B cell (primary cell): ENCODE measurements around the gene CFAP20DC. TPM values are rescaled to one million over a fixed set of nuclear protein-coding genes. Genes with fewer than 3 reads are reported as not detected.

Experiments used
- ATAC-seq: fragments of 200-7000 bp; cut with Tn5 transposase; one replicate; pipeline ENCODE4 v1.10.0; 2021; ENCODE audit warnings: low read depth, mild to moderate bottlenecking, moderate number of reproducible peaks, moderate library complexity
- CTCF ChIA-PET: fragments of 350-600 bp; sonication (Branson Sonifier 250); formaldehyde crosslinking; loops from one replicate; lab custom pipeline; 2021; ENCODE audit warnings: antibody characterized with exemption, inconsistent platforms; lab: Charles Lee
- POLR2A ChIA-PET: fragments of 350-600 bp; sonication (Branson Sonifier 250); formaldehyde crosslinking; loops from one replicate; lab custom pipeline; 2021; ENCODE audit warnings: antibody characterized with exemption; lab: Charles Lee
- DNase-seq: peaks from one replicate; pipeline ENCODE4 v3.0.0; 2013
- H2AFZ ChIP-seq: 2 replicates; pipeline ENCODE4 v1.6.1; 2012; ENCODE audit warnings: mild to moderate bottlenecking, low read depth, low read length; ENCODE audit not compliant: insufficient read depth, poor library complexity, severe bottlenecking
- H3K27ac ChIP-seq, 2 donors: 1 replicate in 1 of 2; 2 replicates in 1 of 2; pipeline ENCODE4 v1.5.1; 2012 to 2013; ENCODE audit warnings: low read length in 2 of 2, mild to moderate bottlenecking in 2 of 2, moderate library complexity in 1 of 2
- H3K27me3 ChIP-seq, 4 experiments: fragments of 200-600 bp in 1 of 4; sonication (generic) in 1 of 4; replicated peaks in 1 of 4; 1 replicate in 2 of 4; 2 replicates in 2 of 4; pipeline versions ENCODE4 v1.6.1 to v1.7.0; 2013 to 2016; ENCODE audit warnings: low read length in 3 of 4, mild to moderate bottlenecking in 2 of 4, mixed read lengths in 1 of 4, moderate library complexity in 1 of 4; ENCODE audit not compliant: insufficient read depth in 4 of 4, control insufficient read depth in 3 of 4; ENCODE audit errors: control extremely low read depth in 1 of 4
- H3K36me3 ChIP-seq, 2 experiments: replicated peaks in 1 of 2; 1 replicate in 1 of 2; 2 replicates in 1 of 2; pipeline versions ENCODE4 v1.6.1 to v1.7.1; 2013; ENCODE audit warnings: low read length in 1 of 2; ENCODE audit not compliant: insufficient read depth in 2 of 2, control insufficient read depth in 1 of 2; ENCODE audit errors: control extremely low read depth in 1 of 2, extremely low read depth in 1 of 2
- H3K4me1 ChIP-seq, 2 donors: fragments of 200-600 bp in 1 of 2; sonication (generic) in 1 of 2; 1 replicate in 1 of 2; 2 replicates in 1 of 2; pipeline versions ENCODE4 v1.5.1 to v1.6.1; 2013 to 2017; ENCODE audit warnings: low read length in 2 of 2; ENCODE audit not compliant: control insufficient read depth in 2 of 2, insufficient read depth in 2 of 2
- H3K4me2 ChIP-seq: replicated peaks from 2 replicates; pipeline ENCODE3; 2012; ENCODE audit warnings: mild to moderate bottlenecking, low read depth, low read length; ENCODE audit not compliant: poor library complexity, severe bottlenecking
- H3K4me3 ChIP-seq, 5 experiments: fragments of 200-600 bp in 1 of 5; sonication (generic) in 1 of 5; 1 replicate in 3 of 5; 2 replicates in 2 of 5; pipeline versions ENCODE4 v1.5.1 to v1.7.0; 2011 to 2016; ENCODE audit warnings: low read length in 4 of 5, mild to moderate bottlenecking in 4 of 5, low read depth in 2 of 5, control low read depth in 1 of 5, moderate library complexity in 1 of 5; ENCODE audit not compliant: insufficient read depth in 1 of 5; ENCODE audit errors: control extremely low read depth in 1 of 5, extremely low read depth in 1 of 5
- H3K79me2 ChIP-seq: fragments of 200-600 bp; sonication (generic); one replicate; pipeline ENCODE4 v1.6.0; 2016; ENCODE audit warnings: low read length; ENCODE audit not compliant: control insufficient read depth, insufficient read depth
- H3K9ac ChIP-seq: fragments of 200-600 bp; sonication (generic); 2 replicates; pipeline ENCODE4 v1.6.1; 2017; ENCODE audit warnings: mild to moderate bottlenecking, low read length, moderate library complexity
- H3K9me3 ChIP-seq, 3 donors: one replicate each; pipeline versions ENCODE4 v1.6.1 to v1.7.1; 2013; ENCODE audit warnings: low read length in 2 of 3; ENCODE audit not compliant: control insufficient read depth in 2 of 3, insufficient read depth in 1 of 3; ENCODE audit errors: control extremely low read depth in 1 of 3
- H4K20me1 ChIP-seq: 2 replicates; pipeline ENCODE4 v1.6.0; 2012; ENCODE audit warnings: mild to moderate bottlenecking, low read length; ENCODE audit not compliant: insufficient read depth, control insufficient read depth, poor library complexity, severe bottlenecking
- H3K27ac Mint-ChIP-seq: one replicate; pipeline ENCODE4 v1.8.0; 2021; ENCODE audit warnings: mixed read lengths
- H3K27me3 Mint-ChIP-seq: one replicate; pipeline ENCODE4 v1.8.0; 2021; ENCODE audit warnings: mixed read lengths
- H3K4me1 Mint-ChIP-seq: one replicate; pipeline ENCODE4 v1.8.0; 2021; ENCODE audit warnings: mixed read lengths
- H3K4me3 Mint-ChIP-seq: one replicate; pipeline ENCODE4 v1.8.0; 2021; ENCODE audit warnings: mixed read lengths
- H3K9me3 Mint-ChIP-seq: one replicate; pipeline ENCODE4 v1.8.0; 2022; ENCODE audit warnings: mixed read lengths; ENCODE audit not compliant: insufficient read depth
- CTCF ChIP-seq: fragments of 200-600 bp; IDR thresholded peaks from one replicate; pipeline ENCODE4 v1.8.0; 2022; ENCODE audit warnings: antibody characterized with exemption, mild to moderate bottlenecking
- EZH2 ChIP-seq: IDR thresholded peaks from 2 replicates; pipeline ENCODE4 v1.6.1; 2012; ENCODE audit warnings: borderline replicate concordance, low read depth, mild to moderate bottlenecking, moderate library complexity, low read length; ENCODE audit not compliant: insufficient read depth, poor library complexity, severe bottlenecking
- WGBS: methylation state at CpG from one replicate; pipeline ENCODE4 v1.1.5; 2013; ENCODE audit warnings: missing lambda C conversion rate; ENCODE audit not compliant: insufficient coverage; 5-methylcytosine and 5-hydroxymethylcytosine counted together
- intact Hi-C: fragments of 100-400 bp; cut with micrococcal nuclease; formaldehyde crosslinking; loops from one replicate; pipeline ENCODE4 v1.10.0; 2022
- polyA plus RNA-seq: library from polyadenylated mRNA; depleted of rRNA; stranded (reverse); fragments of >200 nt; gene quantifications from 2 replicates; pipeline ENCODE4 v1.2.3, GENCODE V29; 2012
- total RNA-seq, 2 donors: library from RNA; stranded (reverse); fragments of 120-200 nt in 1 of 2; gene quantifications; 1 replicate in 1 of 2; 2 replicates in 1 of 2; pipeline versions ENCODE4 v1.2.3 to v1.2.4, GENCODE V29; 2013 to 2022

The CFAP20DC gene
- total and polyA plus RNA-seq, 2 donors (not counting 1 experiment from before 2014, with no cell fraction given), result 0.27 to 1.2 TPM

- H3K9me3 ChIP-seq, result no peaks in the 10 kb centered on the region
- DNase-seq (no peak), ATAC-seq (no peak)
- TF ChIP-seq CTCF (no peak), EZH2 (no peak)
- no peak overlapping the region for H3K27ac ChIP-seq
- no peaks in the 10 kb centered on the region for H3K27me3 ChIP-seq
- H2AFZ ChIP-seq, result no peak overlapping the region
- H3K4me1 ChIP-seq, result no peaks in the 10 kb centered on the region
- H3K4me3 ChIP-seq, result no peak overlapping the region
- intact Hi-C loops, result no loop called here
- CTCF ChIA-PET, result no interaction called here
- no peaks in the 10 kb centered on the region for H3K36me3 ChIP-seq
- POLR2A ChIA-PET, result no interaction called here
- no peak overlapping the region for H3K4me2 ChIP-seq
- no peaks in the 10 kb centered on the region for H4K20me1 ChIP-seq
- no peaks in the 10 kb centered on the region for H3K9me3 Mint-ChIP-seq
- no peak overlapping the region for H3K27ac Mint-ChIP-seq
- no peaks in the 10 kb centered on the region for H3K4me1 Mint-ChIP-seq
- no peaks in the 10 kb centered on the region for H3K79me2 ChIP-seq
- no peaks in the 10 kb centered on the region for H3K27me3 Mint-ChIP-seq
- no peak overlapping the region for H3K9ac ChIP-seq
- no peak overlapping the region for H3K4me3 Mint-ChIP-seq
Observed at GRCh38 chr3:58839187-58839586, 210.6 kb downstream of the CFAP20DC start.

- Mint-ChIP-seq H3K4me3 (no peak overlapping the region), H3K27ac (no peak overlapping the region), H3K27me3 (no peaks in the 10 kb centered on the region), H3K4me1 (no peaks in the 10 kb centered on the region), H3K9me3 (no peaks in the 10 kb centered on the region)
- ChIA-PET POLR2A (interaction anchor here (0.6 kb wide), 1 partner anchor 22 kb away, joined by 5 read pairs; no protein-coding TSS in a partner anchor), CTCF (no interaction called here)
- H4K20me1 ChIP-seq, result no peaks in the 10 kb centered on the region
- intact Hi-C loops, result no loop called here
- no peak overlapping the region for H3K4me3 ChIP-seq
- no peaks in the 10 kb centered on the region for H3K79me2 ChIP-seq
- H3K4me1 ChIP-seq, result no peaks in the 10 kb centered on the region
- DNase-seq (no peak), ATAC-seq (no peak)
- no peaks in the 10 kb centered on the region for H3K36me3 ChIP-seq
- H3K27ac ChIP-seq, result no peak overlapping the region
- no peak overlapping the region for H2AFZ ChIP-seq
- H3K9me3 ChIP-seq, result no peaks in the 10 kb centered on the region
- no peak overlapping the region for H3K4me2 ChIP-seq
- no peak for TF ChIP-seq CTCF
- TF ChIP-seq EZH2, result no peak
- no peak overlapping the region for H3K9ac ChIP-seq
- WGBS, result 100% methylated on average over 2 of the region's 4 CpGs
- H3K27me3 ChIP-seq, result no peaks in the 10 kb centered on the region
Observed at GRCh38 chr3:58837856-58838255, 212.0 kb downstream of the CFAP20DC start.
